Vagina (tissue), 2 donors: ENCODE measurements around the gene TLE4. TPM values are rescaled to one million over a fixed set of nuclear protein-coding genes. Genes with fewer than 3 reads are reported as not detected.
"Not testable (repeated sequence)": the region's sequence is repeated elsewhere in the genome, so short reads cannot be mapped to it uniquely, and the experiment has no call there.

Experiments used
- DNase-seq, 2 donors: peaks; one replicate each; pipeline ENCODE4 v3.0.0-alpha.2; 2017; ENCODE audit errors: extremely low spot score in 2 of 2
- H3K27ac ChIP-seq: fragments of 200-600 bp; sonication (generic); one replicate; pipeline ENCODE4 v1.5.1; 2019
- H3K27me3 ChIP-seq: fragments of 200-600 bp; sonication (generic); one replicate; pipeline ENCODE4 v1.5.1; 2019
- H3K36me3 ChIP-seq, 2 donors: fragments of 200-600 bp; sonication (generic); one replicate each; pipeline ENCODE4 v1.5.1; 2017 to 2019
- H3K4me1 ChIP-seq: fragments of 200-600 bp; sonication (generic); one replicate; pipeline ENCODE4 v1.5.1; 2019
- H3K4me3 ChIP-seq, 2 donors: fragments of 200-600 bp; sonication (generic); 1 replicate in 1 of 2; 2 replicates in 1 of 2; pipeline ENCODE4 v1.5.1; 2016 to 2019
- H3K9me3 ChIP-seq: fragments of 200-600 bp; sonication (generic); one replicate; pipeline ENCODE4 v1.5.1; 2019
- CTCF ChIP-seq, 3 experiments: fragments of 450-650 bp in 2 of 3; fragments of 200-600 bp in 1 of 3; sonication (generic) in 1 of 3; IDR thresholded peaks; one replicate each; pipeline ENCODE4 v1.5.1; 2017 to 2019; ENCODE audit warnings: antibody characterized with exemption in 3 of 3, mild to moderate bottlenecking in 2 of 3, moderate library complexity in 2 of 3
- POLR2A ChIP-seq, 2 donors: fragments of 450-650 bp; IDR thresholded peaks; one replicate each; pipeline ENCODE4 v1.6.1; 2017; ENCODE audit warnings: antibody characterized with exemption in 2 of 2, mild to moderate bottlenecking in 2 of 2, moderate library complexity in 2 of 2
- POLR2AphosphoS5 ChIP-seq, 2 donors: sonication (generic); formaldehyde crosslinking; IDR thresholded peaks; one replicate each; pipeline ENCODE4 v1.9.0; 2017; ENCODE audit warnings: antibody characterized with exemption in 2 of 2, mild to moderate bottlenecking in 2 of 2, low read depth in 1 of 2; ENCODE audit not compliant: insufficient read depth in 1 of 2
- intact Hi-C: fragments of 100-400 bp; cut with DNase I; formaldehyde crosslinking; loops from one replicate; pipeline ENCODE4 v1.15.1; 2023
- total RNA-seq: library from RNA; depleted of rRNA; stranded (reverse); fragments of >200 nt; gene quantifications from one replicate; pipeline ENCODE4 v1.2.3, GENCODE V29; 2016

Gene TLE4
- total RNA-seq, 1 donor from 2014 or later: 49.8 TPM

GRCh38 chr9:79652598-79652997, 80.8 kb downstream of the TLE4 start:
- intact Hi-C loops: no loop called here
- Histone ChIP-seq H3K27ac (no peak overlapping the region), H3K36me3 (peaks cover 0 to 8% of the 10 kb centered on the region in 2 donors), H3K4me3 (no peak overlapping the region), H3K4me1 (no peaks in the 10 kb centered on the region), H3K9me3 (no peaks in the 10 kb centered on the region), H3K27me3 (no peaks in the 10 kb centered on the region)
- DNase-seq: no peak
- TF ChIP-seq POLR2AphosphoS5 (IDR thresholded peaks at IDR 0.05; ENCODE audit: insufficient read depth in 1 of 2, low read depth in 1 of 2) (no peak), CTCF (IDR thresholded peaks at IDR 0.05) (no peak), POLR2A (IDR thresholded peaks at IDR 0.05) (no peak)

GRCh38 chr9:79654591-79655382, 83.0 kb downstream of the TLE4 start:
- H3K27me3 ChIP-seq, intact Hi-C loops, H3K4me1 ChIP-seq, H3K9me3 ChIP-seq, H3K27ac ChIP-seq, H3K4me3 ChIP-seq, DNase-seq, H3K36me3 ChIP-seq: not testable (repeated sequence)

- no peak for TF ChIP-seq CTCF (IDR thresholded peaks at IDR 0.05)
- TF ChIP-seq POLR2A (IDR thresholded peaks at IDR 0.05): no peak
- TF ChIP-seq POLR2AphosphoS5 (IDR thresholded peaks at IDR 0.05; ENCODE audit: insufficient read depth in 1 of 2, low read depth in 1 of 2): no peak
- no peaks in the 10 kb centered on the region for H3K9me3 ChIP-seq
- no peaks in the 10 kb centered on the region for H3K27me3 ChIP-seq
- intact Hi-C loops: no loop called here
- H3K4me3 ChIP-seq: no peak overlapping the region
- H3K36me3 ChIP-seq: peaks cover 0 to 8% of the 10 kb centered on the region in 2 donors
- H3K4me1 ChIP-seq: no peaks in the 10 kb centered on the region
- no peak overlapping the region for H3K27ac ChIP-seq
- DNase-seq: no peak
Measured at GRCh38 chr9:79655551-79655950, 83.8 kb downstream of the TLE4 start.

GRCh38 chr9:79656169-79656568, 84.4 kb downstream of the TLE4 start:
- H3K9me3 ChIP-seq: no peaks in the 10 kb centered on the region
- no peak overlapping the region for H3K4me3 ChIP-seq
- TF ChIP-seq POLR2AphosphoS5 (IDR thresholded peaks at IDR 0.05; ENCODE audit: insufficient read depth in 1 of 2, low read depth in 1 of 2) (no peak), POLR2A (IDR thresholded peaks at IDR 0.05) (no peak), CTCF (IDR thresholded peaks at IDR 0.05) (no peak)
- no peaks in the 10 kb centered on the region for H3K4me1 ChIP-seq
- intact Hi-C loops: no loop called here
- H3K27ac ChIP-seq: no peak overlapping the region
- DNase-seq: no peak
- H3K36me3 ChIP-seq: peaks cover 0 to 8% of the 10 kb centered on the region in 2 donors
- H3K27me3 ChIP-seq: no peaks in the 10 kb centered on the region

GRCh38 chr9:79657891-79658290, 86.1 kb downstream of the TLE4 start:
- TF ChIP-seq CTCF (IDR thresholded peaks at IDR 0.05) (no peak), POLR2A (IDR thresholded peaks at IDR 0.05) (no peak), POLR2AphosphoS5 (IDR thresholded peaks at IDR 0.05; ENCODE audit: insufficient read depth in 1 of 2, low read depth in 1 of 2) (no peak)
- H3K4me3 ChIP-seq: no peak overlapping the region
- no peak for DNase-seq
- intact Hi-C loops: no loop called here
- no peaks in the 10 kb centered on the region for H3K27me3 ChIP-seq
- H3K27ac ChIP-seq: no peak overlapping the region
- H3K4me1 ChIP-seq: peaks cover 15% of the 10 kb centered on the region
- no peaks in the 10 kb centered on the region for H3K9me3 ChIP-seq
- peaks cover 0 to 3% of the 10 kb centered on the region in 2 donors for H3K36me3 ChIP-seq
